GM19468 (cell line): Measurements from ENCODE around the gene TRIM31.

Source experiments
- ATAC-seq: cut with Tn5 transposase; IDR thresholded peaks from one replicate; pipeline ENCODE4 v1.9.1; 2021; ENCODE audit warnings: mild to moderate bottlenecking, moderate library complexity, moderate number of reproducible peaks; ENCODE audit not compliant: unreplicated experiment; ENCODE audit errors: extremely low read depth

Gene TRIM31

GRCh38 chr6:30092852-30093543 is 19.9 kb downstream of the TRIM31 start:
- no peak for ATAC-seq

DNA sequence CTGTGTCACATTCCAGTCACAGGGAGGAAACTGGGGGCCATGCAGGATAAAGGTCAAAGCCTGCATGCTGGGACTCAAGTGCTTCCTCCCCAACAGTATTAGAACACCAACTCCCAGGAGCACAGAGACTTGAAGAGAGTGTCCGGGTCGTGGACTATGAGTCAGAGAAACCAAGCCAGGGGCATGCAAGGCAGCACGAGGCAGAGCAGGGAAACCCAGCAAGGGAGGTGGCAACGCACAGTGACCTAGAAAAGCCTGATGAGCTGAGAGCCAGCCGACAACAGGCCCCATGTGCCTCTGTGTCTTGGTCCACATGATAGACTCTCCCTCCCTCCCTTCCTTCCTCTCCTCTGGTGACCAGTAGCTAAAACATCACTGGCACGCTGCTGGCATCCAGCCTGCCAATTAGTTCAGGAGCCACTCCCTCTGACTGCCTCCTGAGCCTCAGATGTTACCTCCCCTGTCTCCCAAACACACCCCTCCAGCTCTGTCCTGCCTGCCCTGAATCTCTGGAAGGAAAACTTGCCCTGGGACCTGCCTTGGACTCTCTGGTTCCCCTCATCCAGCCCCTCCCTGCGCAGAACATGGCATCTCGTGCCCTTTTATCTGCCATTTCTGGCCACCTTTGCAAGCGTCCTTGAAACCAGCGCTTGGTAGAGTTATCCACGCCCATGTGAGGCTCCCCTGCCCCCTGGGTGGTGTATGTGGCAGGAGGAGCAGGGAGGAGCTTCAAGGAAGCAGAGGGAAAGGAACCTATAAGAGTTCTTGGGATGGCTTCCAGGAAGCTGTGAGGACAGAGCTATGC is 21.1 kb downstream of the TRIM31 start:
- no peak for ATAC-seq

DNA sequence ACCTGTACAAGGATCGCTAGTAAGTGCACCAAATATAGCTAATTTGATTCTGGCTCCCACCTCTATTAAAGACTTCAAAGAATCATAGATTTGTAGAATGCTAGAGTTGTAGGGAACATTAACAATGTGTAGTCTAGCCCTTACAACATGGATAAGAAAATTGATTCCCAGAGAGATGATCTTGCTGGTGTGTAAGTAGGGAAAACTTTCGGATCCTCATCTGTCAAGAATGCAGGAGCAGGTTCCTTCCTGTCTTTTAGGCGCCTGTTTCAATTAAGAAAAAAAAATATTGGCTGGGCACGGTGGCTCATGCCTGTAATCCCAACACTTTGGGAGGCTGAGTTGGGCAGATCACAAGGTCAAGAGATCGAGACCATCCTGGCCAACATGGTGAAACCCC is 25.0 kb downstream of the TRIM31 start:
- no peak for ATAC-seq

DNA sequence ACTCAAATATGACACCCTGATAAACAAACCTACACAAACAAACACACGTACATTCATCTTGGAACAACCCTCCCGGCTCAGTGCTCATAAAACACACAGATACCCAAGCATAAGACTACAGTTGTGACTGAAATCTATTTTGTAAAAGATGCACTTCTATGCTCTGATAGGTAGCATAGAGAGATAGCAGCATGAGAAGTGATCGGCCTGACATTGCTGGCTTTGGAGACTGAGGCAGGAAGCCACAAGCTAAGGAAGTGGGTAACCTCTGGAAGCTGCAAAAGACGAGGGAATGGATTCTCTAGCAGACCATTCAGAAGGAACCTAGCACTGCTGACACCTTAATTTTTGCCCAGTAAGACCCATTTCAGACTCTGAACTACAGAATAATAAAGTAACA is 35.7 kb downstream of the TRIM31 start:
- no peak for ATAC-seq

- ATAC-seq: no peak
These were observed 36.8 kb downstream of the TRIM31 start for GRCh38 chr6:30075790-30076732.

- no peak for ATAC-seq
These were observed 37.6 kb downstream of the TRIM31 start, which contains the start of gene RNF39 for GRCh38 chr6:30075094-30075789. Gene RNF39, minus strand, starts transcription at chr6:30075769. Its CDS starts 184 bp downstream, at chr6:30075585.

DNA sequence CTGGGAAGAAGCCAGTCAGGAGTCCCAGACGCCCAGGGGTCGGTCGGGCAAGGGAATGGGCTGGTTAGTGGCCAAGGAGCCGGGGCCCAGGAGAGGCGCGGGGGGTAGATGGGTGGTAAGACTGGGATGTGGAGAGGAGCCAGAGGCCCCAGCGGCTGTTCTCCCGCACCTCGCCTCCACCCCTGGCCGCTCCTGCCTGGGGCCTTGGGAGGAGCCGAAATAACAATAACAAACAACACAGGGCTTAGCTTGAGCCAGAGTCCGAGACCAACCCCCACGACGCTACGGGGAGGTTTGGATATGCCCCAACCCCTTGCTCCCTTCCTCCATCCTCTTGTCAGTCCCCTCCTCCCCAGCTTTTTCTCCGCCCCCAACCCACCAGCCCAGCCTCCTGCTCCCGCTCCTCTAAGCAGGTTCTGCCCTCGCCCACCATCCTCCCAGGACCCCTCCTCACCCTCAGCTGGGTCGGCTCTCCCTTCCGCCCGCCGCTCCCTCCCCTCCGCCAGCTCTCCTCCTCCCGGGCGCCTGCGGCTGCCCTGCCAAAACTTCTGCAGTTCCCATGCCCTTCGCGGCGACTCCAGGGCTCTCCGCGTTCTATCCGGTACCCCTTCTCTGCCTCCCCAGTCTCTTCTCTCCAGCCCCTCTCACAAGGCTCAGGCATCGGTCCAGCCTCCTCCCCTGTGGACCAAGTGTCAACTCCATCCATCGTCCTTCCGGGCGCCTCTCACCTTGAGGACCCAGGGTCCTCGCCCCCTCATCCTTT is 38.4 kb downstream of the TRIM31 start:
- ATAC-seq: no peak

DNA sequence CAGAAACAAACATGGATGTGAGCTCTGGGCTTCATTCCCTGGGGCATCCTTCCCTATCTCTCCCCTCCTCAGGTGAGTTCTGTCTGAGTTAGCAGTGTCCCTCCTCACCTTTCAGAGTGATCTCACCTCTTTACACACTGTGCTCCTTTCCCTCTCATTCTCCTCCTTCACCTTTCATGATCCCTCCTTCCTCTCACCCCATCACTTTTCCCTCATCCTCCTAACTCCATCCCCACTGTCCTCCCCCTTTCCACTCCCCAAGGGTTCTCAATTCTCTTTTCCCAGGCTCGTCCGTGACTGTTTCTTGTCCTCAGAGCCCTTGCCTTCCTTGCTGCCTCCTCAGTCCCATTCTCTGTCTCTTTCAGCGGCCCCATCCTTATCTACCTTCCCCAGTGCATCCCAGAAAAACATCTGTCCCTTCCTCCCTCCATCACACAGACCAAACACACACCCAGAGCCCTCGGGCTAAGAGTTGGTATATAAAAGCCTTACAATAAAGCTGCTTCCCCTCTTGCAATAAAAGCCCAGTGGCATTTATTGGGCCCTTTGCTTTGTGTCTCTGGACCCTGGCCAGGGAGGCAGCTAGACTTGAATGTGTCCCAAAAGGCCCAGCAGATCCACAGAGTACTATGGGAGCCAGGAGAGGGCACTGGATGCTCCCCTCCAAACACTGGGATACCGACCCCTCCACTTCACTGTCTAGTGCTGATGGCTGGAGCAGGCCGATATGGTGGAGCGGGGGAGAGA is 39.2 kb downstream of the TRIM31 start:
- ATAC-seq: no peak

DNA sequence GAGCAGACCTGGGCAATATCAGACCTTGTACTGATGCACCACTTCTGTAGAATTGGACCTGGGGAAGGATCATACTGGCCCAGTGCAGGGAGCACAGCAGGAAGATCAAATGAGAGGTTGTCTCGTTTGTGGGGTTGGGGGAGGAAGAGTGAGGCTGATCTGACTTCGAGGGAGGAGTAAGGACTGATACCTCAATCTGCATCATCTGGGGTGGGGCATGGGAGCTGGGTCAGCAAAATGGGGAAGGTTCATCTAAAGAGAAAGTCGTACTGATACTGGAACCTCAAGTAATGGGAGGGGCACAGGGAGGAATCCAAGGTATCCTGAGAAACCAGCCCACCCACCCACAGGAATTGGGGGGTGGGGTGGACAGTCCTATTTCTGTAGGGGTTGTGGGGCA is 41.0 kb downstream of the TRIM31 start:
- ATAC-seq: no peak

GRCh38 chr6:30071081-30071818 is 41.6 kb downstream of the TRIM31 start:
- no peak for ATAC-seq

DNA sequence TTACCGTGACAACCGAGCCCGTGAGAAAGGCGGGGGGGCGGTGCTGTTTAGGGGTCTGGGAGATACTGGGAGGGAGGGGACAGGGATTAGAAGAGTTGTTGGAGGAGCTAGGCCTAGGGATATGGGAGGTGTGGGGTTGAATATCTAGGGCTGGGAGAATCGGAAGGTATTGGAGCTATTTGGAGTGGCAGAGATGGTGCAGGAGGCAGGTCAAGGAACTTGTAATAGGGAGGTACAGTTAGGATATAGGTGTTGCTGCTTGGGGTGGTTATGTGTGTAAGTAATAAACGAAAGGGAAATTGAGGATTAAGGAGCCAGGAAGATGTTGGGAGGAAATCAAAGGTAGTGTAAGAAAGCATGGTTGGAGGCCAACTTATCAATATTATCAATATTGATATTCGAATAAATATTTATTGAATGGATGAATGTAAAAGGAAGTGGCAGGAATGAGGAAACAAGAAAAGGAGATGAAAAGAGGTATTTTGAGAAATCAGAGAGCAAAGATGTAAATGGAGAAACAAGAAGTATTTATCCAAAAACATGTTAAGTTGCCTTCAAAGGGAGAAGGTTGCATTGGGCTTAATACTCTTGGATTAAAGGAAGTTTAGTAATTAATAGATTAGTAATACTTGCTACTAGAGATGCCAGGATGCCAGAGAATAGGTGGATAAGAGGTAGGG is 45.3 kb downstream of the TRIM31 start:
- ATAC-seq: no peak

- peak; percentile 73 for ATAC-seq
These were observed 46.1 kb downstream of the TRIM31 start, which contains the start of gene PPP1R11 for GRCh38 chr6:30066577-30067459. Gene PPP1R11, plus strand, starts transcription at chr6:30067198. Its CDS starts 213 bp downstream, at chr6:30067411.

DNA sequence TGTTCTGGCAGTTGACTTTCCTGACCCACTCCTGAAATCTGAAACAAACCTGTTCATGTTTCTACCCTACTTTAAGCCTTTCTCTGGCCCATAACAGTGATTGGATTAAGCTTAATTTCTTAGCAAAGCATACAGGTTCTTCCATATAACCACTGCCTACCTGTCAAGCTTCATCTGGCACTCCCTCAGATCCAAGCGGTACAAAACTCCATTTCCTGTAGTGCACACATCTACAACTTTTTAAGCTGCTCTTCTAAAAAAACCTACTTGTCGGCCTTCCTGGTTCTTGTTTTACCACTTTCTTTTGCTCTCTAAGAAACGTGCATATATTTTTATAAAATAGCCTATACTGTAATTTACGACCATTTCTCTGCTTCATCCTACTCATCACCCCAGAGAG is 46.8 kb downstream of the TRIM31 start:
- ATAC-seq: no peak

GRCh38 chr6:30063315-30063714 is 49.6 kb downstream of the TRIM31 start:
- ATAC-seq: no peak

- ATAC-seq: no peak
These were observed 50.3 kb downstream of the TRIM31 start for GRCh38 chr6:30062471-30063178.
